ENCODE measurements around the gene RGS14.
A peak's percentile ranks its signal among the peaks of the same experiment; 100 is the strongest.
"Not testable (repeated sequence)": the region's sequence is repeated elsewhere in the genome, so short reads cannot be mapped to it uniquely, and the experiment has no call there.

The RGS14 gene

GRCh38 chr5:177367323-177367848 is 9.7 kb downstream of the RGS14 start:
- no peak for DNase-seq

GRCh38 chr5:177367981-177368868 is 10.5 kb downstream of the RGS14 start:
- DNase-seq, result no peak

DNA sequence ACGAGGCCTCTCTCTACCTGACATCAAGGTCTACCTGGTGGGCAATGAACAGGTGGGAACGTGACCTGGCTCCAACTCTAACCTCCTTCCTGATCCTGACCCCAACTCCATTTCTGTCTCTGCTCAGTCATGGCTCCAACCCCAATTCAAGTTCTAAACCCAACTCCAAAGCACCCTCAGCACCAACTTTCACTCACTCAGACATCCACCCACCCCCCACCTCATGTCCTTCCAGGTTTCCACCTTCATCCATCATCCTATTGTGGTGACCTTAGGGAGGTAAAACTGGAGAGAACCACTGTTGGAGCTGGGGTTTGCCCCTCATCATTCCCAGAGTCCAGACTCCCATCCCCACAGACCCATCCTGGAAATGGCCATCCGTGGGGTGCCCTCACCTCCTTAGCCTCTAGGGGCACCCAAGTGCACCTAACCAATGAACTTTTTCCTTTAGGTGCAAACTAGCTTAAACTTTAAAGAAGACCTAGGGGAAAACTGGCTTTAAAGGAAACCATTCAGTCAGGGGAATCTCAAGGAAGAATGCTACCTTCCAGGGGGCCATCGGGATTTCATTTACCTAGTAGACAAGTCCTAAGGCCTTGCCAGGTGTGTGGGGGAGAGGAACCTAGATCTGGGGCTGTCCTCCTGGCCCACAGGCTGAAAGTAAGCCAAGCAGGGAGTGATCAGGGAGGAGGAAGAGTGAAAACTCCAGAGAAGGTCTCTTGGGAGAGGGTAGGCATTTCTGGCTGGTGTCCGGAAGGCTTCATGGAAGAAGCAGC is 11.3 kb downstream of the RGS14 start:
- DNase-seq, result no peak

DNA sequence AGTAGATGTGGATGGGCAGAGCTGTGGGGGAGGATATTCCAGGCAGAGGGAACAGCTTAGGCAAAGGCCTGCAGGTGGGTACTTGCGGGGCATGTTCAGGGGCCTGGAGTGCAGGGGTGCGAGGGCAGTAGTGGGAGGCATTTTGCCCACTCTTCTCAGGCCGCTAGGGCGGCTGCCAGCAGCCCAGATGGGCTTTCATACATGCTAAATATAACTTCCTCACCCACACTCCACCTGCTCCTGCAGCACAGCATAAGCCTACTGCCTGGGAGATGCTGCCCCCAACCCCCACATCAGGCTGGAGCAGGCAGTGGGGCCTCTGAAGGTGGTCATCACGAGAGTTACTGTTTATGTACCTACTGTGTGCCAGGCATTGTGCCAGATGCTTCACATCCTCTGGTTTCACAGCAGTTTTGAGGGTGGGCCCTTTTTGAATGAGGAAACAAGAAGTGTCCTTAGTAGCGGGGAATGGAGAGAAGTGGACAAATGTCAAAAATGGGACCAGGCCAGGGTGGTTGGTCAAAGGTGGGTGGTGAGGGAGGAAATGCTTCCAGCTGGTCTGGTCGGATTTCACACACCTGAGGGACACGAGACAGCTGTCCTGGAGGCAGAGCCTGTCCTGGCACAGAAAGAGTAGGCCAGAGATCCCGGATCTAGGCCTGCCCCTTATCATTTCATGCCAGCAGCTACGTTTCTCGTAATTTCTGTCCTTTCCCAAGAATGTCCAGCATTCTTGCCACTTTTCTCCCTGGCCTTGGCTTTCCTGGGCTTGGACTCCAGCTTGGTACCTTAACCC is 12.1 kb downstream of the RGS14 start:
- DNase-seq, result no peak

- peak; percentile 48 for DNase-seq
Measured at GRCh38 chr5:177370488-177371119, 12.9 kb downstream of the RGS14 start.

- DNase-seq, result no peak
Measured at GRCh38 chr5:177371120-177372033, 13.7 kb downstream of the RGS14 start.

- DNase-seq, result no peak
Measured at GRCh38 chr5:177372034-177372896, 14.5 kb downstream of the RGS14 start.

DNA sequence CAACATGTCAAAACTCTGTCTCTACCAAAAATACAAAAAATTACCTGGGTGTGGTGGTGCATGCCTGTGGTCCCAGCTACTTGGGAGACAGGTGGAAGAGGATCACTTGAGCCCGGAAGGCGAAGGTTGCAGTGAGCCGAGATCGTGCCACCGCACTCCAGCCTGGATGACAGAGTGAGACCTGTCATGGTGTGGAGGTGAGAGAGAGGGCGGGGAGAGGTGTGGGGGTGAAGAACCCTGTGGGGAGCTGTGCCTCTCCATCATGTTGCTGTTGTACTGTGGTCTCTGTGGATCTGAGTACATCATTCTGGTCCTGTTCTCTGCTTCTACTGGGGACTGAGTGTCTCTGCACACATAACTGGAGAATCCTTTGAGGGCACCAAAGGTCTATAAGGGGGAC is 15.2 kb downstream of the RGS14 start:
- no peak for DNase-seq

GRCh38 chr5:177373806-177374205 is 16.1 kb downstream of the RGS14 start:
- DNase-seq, result no peak

GRCh38 chr5:177374211-177374610 is 16.5 kb downstream of the RGS14 start:
- DNase-seq, result no peak

- not testable (repeated sequence) for DNase-seq
Measured at GRCh38 chr5:177375516-177375915, 17.8 kb downstream of the RGS14 start.

DNA sequence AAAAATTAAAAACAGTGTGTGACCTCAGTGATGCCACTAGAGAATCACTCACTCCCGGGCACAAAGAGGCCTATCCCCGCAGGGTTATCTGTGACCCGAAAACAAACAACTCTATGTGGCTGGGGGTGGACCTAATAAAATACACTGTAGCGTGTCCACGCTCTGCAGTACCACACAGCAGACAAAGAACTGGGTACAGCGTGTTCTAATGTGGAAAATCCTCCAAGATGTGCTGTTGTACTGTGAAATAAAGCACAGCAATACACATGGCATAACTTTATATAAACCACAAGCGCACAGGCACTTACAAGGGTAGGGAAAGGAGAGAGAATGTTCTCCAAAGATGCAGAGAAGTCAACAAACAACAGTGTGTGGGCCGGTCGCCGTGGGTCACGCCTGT is 18.4 kb downstream of the RGS14 start:
- no peak for DNase-seq

DNA sequence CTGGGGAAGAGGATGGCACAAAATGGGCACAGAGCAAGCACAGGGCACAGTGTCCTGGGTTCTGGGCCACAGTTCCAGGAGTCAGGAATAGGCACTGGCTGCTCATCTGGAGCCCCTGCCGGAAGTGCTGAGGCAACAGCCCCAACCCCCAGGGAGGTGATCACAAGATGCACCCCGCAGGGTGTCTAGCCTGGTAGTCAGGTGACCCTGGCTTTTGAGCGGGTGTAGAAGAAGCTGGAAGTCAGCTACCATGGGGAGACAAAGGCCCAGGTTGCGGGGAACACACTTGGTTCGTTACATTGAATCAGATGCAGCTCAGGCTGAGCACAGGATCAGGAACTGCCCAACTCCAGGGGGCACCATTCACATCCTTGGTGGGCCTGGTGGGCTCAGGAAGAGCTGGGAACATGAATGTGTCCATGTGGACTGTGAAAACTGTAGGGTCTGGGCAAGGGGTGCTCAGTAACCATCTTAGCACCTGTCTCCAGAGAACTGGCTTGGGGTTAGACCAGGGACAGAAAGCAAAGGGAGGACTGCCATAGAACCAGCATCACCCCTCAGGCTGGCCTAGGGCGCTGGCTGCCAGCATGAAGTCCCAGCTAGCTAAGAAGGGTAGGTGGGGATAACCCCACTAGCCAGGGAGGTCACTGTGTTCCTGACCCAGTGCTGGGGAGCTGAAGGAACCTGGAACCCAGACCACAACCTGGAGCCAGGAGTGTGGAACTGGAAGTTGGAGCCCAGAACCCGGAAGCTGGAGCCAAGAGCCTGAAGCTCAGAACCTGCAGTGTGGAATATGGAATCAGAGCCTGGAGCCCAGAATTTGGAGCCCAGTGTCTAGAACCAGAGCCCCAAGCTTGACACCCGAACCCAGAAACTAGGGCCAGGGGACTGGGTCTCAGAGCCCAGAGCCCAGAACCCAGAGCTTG is 20.4 kb downstream of the RGS14 start:
- DNase-seq, result no peak

DNA sequence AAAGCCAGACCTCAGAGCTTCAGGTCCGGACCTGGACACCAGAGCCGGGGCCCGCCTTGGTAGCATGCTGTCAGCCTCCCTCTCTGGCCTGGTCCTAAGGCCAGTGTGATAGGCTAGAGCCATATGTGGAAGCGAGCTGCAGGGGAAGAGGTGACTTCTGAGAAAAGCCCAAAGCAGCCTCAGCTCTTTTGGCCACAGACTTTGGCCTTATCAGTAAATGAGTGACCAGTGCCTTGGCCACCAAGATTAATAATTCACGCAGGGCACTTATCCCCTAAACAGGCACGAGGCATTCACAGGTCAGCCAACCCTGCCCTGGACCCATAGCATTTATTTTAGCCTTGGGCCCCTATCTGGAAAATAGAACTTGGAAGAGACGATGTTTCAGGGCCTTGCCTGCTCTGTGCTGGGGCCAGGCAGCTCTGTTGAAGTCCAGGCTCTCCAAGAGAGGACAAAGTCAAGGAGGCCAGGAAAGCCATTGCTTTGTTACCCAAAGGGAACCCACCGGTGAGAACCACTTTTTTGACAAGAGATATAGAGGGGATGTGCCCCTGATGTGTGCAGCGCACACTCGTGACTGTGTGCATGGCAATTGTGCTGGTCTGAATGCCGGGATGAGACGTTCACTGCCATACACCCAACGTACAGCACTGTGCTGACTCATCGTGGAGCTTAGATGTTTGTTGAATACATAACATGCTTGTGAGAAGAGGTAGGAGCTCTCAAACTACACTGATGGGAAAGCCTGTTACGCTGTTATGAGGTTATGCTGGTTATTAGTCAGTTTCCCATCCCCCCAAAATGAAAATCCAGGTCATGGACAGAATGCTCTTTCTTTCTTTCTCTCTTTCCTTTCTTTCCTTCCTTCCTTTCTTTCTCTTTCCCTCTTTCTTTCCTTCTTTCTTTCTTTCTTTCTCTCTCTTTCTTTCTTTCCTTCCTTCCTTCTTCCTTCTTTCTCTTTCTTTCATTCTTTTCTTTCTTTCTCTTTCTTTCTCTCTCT is 21.5 kb downstream of the RGS14 start:
- DNase-seq, result no peak

DNA sequence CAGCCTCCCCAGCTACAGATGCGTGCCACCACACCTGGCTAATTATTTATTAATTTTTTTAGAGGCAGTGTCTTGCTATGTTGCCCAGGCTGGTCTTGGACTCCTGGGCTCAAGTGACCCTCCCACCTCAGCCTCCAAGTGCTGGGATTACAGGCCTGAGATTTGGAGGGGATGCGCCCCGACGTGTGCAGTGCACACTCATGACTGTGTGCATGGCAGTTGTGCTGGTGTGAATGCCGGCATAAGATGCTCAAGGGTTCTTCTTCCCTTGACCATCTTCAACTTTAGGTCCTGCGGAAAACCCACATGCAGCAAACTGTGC is 23.0 kb downstream of the RGS14 start:
- no peak for DNase-seq

DNA sequence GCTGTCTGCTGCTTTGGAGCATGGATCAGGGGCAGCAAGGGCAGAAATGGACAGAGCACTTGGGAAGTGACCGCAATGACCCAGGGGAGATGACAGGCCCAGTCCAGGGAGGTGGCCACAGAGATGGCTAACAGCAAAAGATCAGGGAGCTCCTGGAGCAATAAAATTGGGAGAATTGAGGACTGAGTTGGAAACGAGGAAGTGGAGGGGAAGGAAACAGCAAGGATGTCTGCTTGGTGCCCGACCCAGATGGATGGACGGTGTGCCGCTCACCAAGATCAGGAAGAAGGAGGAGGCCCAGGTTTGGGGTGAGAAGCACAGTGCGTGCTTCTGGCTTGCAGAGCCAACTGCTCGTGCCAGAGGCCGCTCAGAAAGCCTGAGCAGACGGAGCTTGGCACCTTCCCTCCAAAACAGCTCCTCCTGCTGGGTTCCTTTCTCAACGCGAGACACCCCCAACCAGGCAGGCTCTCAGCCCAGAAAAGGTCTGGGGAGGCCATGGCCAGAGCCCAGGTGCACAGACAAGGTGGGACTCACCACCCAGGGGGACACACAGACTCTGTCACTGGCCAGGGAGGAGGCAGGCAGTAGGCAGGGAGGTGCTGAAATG is 24.8 kb downstream of the RGS14 start:
- no peak for DNase-seq

DNA sequence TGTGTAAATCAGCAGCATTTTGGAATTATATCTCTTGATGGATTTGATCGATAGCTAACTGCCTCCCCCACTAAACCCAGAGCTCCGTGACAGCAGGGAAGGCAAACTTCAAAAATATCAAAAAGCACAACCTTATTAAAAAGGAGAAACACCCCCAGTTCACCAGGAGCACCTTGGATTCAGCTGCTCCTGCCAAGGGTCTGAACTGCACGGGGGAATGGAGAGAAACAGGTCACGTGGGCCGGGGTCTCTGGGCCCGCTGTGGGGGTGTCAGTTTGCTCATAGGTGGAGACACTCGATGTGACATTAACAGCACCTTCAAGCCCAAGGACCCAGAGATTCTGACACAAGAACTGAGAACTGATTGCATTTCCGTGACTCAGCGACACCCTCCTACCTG is 25.5 kb downstream of the RGS14 start:
- DNase-seq, result no peak

GRCh38 chr5:177384134-177384533 is 26.4 kb downstream of the RGS14 start, which contains the start of gene SLC34A1:
Gene SLC34A1 (plus strand): TSS chr5:177384434. CDS start chr5:177385742, 1,308 bp downstream.
- DNase-seq, result no peak
